ENCODE results near the gene NUDT14. TPM values are rescaled to one million over a fixed set of nuclear protein-coding genes. Genes with fewer than 3 reads are reported as not detected.

Gene NUDT14
- total RNA-seq, 1 donor = 8.9 TPM

DNA sequence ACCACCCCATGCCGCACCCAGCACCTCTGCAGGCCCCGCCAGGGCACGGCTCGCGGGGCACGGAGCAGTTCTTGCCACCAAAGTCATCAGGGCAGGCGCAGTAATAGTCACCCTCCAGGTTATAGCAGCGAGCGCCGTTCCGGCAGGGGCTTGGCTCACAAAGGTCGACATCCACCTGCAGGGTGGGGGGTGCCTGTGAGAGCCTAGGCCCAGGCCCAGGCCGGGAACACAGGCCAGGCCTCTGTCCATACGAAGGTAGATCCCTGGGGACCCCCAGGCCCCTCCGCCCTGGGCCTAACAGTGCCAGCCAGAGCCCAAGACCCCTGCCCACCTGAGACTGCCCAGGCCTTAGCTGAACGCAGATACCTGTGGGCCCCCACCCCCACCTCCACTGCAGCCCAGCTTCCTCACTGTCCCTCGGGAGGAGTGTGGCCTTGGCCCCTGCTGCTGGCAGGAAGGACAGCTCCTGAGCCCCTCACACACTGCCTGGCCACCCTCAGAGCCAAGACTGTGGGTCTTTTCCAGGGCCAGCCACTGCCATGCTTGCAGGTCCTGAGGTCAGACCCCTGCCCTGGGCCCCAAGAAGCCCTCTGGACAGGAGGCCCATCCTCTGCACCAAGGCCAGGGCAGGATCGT is 31.8 kb downstream of the NUDT14 start:
- no peak for DNase-seq (ENCODE audit: low read depth in 2 of 3, low spot score in 2 of 3)

DNA sequence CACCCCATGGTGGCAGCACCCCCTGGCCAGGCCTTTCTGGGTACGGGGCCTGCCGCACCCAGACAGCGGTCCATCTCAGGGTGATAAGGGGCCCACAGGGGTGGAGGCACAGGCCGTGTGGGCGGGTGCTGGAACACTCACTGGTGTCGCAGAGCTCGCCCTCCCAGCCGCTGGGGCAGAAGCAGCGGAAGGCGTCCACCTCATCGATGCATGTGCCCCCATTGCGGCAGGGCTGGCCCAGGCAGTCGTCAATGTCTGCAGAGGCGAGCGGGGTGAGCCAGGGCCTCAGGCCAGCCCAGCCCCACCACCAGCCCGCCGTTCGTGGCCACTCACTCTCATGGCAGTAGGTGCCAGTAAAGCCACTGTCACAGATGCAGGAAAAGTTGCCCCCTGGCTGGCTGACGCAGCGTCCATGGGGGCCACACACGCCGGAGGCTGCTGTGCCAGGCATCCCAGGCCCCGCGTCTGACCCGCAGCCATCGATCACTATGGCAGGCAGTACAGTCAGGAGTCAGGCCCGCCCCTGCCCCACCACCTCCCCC is 32.4 kb downstream of the NUDT14 start:
- DNase-seq (ENCODE audit: low read depth in 2 of 3, low spot score in 2 of 3) = no peak

DNA sequence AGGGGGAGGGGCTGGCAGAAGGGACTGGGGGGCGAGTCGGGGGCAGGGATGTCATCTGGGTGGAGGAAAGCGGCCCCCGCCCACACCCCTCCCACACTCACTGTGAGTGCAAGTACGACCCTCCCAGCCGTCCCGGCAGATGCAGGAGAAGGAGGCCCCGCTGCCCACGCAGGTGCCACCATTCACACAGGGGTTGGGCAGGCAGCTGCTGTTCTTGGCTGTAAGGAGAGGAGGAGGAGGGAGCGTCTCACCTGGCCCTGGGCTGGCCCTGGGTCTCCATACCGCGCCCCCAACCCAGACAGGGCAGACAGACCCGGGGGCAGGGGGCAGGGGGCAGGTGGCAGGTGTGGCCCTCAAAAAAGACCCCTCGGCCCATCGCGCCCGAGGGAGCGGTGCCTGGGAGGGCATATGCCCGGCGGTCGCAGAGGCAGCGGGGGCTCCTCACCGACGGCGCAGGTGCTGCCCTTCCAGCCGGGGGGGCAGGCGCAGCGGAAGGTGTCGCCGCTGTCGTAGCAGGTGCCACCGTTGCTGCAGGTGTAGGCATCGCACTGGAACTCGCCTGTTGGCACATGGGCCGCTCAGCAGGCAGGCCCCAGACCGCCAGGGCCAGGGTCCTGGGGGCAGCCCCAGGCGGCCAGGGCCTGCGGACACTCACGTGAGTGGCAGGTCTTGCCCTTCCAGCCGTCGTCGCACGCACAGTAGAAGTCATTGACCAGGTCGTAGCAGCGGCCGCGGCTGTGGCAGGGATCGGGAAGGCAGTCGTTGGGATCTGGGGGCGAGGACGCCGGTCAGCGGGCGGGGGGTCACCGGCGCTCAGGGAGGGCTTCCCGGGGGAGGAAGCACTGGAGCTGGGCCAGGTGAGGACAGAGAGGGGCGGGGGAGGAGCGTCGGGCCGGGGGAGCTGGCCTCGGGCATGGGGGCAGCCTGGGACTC is 33.2 kb downstream of the NUDT14 start:
- no peak for DNase-seq (ENCODE audit: low read depth in 2 of 3, low spot score in 2 of 3)

DNA sequence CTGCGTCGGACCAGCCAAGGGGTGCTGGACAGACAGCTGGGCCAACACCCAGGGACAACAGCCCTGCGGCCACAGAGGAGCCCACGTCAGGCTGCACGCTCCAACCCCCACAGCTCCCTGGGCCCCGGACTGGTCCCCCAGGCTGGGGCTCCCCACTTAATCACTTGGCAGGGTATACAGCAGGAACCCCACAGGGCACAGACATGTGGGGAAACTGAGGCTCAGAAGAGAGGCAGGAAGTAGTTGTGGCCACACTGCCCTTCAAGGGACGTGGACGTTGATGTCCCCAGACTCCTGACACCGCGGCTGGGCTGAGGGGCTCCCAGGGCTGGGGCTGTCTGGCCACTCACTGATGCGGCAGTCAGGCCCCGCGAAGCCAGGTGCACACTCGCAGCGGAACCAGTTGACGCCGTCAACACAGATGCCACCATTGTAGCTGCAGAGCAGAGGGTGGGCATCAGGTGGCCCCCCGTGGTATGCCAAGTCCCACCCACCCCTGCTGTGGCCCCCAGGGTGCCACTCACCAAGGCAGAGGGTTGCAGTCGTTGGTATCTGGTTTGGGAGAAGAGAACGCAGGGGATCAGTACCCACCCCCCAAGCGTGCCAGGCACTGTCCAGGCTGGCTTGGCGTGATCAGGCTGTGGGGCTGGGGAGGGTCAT is 34.0 kb downstream of the NUDT14 start:
- DNase-seq (ENCODE audit: low read depth in 2 of 3, low spot score in 2 of 3) = no peak

DNA sequence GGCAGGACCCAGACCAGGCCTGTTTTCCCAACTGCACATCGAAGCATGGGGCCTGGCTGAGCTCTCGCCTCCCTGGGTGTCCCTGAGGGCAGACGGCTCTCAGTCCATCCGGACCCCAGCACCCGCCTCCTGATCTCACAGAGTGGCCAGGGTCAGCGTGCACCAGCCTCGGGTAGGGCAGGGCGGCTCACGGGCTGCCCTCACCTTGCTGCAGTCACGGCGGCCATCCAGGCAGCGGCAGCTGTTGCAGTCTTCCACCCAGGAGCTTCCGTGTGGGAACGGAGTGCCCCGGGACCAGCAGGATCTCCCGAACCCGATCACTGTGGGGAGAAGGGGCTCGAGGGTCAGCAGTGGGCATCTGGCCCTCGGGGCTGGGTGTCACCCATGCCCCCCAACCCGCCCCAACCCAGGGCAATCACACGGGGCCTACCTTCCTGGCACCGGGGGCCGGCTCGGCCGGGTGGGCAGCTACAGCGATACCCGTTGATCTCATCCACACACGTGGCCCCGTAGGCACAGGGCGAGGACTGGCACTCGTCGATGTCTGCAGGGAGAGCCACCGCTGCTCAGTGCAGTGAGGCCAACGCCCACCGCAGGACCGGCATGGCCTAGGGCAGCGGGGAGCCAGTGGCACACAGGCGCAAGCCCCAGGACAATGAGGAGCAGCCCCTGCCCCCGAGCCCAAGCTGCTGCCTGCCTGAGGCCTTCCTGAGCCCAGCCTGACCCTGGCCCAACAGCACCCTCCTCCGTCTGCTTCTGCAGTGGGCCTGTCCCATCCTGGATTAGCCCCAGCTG is 34.7 kb downstream of the NUDT14 start:
- DNase-seq (ENCODE audit: low read depth in 2 of 3, low spot score in 2 of 3) = no peak

DNA sequence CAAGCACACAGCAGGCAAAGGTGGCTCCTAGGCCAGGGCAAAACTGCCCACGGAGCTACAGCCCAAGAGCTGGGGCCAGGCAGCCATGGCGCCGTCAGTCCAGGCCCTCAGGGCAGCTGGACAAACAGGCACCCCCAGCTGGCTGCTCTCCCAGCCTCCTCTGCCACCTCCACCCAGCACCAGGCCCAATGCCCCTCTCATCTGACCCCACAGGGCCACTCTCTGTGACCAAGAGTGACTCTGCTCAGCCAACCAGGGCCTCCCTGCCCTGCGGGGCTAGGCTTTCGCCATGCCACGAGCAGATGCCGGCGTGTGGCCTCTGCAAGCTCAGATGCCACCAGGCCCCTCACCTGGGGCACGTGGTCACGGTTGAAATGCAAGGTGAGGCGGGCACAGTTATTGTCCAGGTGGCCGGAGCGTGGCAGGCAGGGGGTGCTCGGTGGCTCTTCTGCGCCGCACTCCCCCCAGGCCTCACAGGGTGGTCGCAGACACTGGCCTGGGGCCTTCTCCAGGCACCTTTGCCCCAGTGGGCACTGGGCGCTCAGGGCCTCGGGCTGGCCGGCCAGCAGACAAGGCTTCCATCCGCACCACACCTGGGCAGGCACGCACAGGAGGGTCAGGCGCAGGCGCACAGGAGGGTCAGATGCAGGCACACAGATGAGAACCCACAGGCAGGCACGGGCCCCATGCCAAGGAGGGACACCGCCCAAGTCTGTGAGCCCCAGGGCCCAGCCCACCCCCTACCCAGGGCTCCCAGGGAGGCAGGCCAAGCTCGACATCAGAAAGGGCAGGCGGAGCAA is 35.5 kb downstream of the NUDT14 start:
- DNase-seq (ENCODE audit: low read depth in 2 of 3, low spot score in 2 of 3) = no peak

DNA sequence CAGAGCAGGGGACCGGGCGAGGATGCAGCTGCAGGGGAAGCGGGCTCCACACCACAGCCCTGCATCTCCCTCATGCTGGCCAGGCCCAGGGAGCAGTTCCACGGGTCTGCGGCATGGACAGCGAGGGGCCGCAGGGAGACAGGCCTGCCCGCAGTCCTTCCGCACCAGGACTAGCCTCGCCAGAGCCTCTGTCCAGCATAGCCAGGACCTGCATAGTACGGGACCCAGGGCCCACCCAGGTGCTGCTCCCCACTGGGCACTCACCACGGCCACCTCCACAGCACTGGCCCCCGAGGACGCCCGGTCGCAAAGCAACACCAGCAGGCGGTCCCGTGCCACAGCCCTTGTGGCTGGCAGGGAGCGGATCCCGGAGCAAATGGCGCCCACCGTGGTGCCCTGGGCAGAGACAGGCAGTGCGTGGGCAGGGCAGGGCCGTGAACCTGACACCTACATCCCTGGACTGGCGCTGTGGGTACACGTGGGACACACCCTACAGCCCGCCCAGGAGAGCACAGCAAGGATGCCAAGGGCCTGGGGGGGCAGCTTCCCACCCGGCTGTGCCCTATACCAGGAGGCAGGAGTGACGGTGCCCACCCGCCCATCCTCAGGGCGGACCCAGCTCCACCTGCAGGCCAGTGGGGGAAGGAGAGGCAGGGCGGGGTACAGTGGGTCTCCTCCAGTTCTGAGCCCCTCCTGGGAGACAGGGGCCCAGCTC is 36.3 kb downstream of the NUDT14 start:
- DNase-seq (ENCODE audit: low read depth in 2 of 3, low spot score in 2 of 3) = no peak

DNA sequence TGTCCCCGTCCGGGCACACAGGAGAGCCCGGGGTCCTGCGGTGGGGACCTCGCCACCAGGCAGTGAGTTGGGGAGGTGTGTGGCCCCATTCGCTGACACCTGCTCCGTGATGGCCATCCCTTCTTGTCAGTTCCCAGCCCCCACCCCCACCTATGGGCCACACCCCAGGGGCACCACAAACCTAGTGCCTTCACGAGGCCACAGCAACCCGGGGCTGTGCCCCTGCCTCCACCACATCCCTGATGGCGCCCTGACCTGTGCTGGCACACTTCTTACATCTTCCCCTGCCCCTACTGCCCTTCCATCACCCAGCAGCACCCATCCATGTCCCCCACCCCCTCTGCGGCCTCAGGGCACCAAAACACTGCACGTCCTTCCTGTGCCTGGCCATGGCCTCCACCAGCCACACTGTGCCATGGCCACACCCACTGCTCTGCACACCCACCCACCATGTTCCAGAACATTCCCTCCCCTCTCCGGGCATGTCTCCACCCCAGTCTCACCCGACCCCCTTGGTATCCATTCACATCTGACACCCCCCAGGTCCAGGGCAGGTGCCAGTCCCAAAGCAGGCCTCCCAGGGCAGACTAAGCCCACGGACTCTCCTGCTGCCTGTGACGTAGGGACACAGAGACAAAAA is 37.0 kb downstream of the NUDT14 start:
- no peak for DNase-seq (ENCODE audit: low read depth in 2 of 3, low spot score in 2 of 3)

DNA sequence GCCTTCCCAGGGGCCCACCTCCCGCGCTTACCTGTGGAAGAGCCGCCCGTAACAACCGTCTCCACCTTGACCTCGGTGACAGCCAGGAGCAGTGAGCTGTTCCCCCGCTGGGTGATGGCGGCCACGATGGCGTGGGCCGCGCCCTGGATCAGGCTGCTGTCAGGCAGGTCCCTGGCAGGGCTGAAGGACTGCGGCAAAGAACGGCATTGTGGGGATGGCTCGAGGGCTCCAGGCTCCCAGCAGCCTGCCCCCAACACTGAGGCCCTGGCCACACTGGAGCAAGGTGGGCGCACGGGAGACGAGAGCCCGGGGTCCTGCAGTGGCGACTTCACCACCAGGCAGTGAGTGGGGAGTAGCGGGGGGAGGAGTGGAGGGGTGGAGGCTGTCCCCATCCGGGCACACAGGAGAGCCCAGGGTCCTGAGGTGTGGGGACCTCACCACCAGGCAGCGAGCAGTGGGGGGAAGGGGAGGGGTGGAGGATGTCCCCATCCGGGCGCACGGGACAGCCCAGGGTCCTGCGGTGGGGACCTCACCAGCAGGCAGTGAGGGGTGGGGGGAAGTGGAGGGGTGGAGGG is 37.6 kb downstream of the NUDT14 start:
- DNase-seq (ENCODE audit: low read depth in 2 of 3, low spot score in 2 of 3) = no peak

DNA sequence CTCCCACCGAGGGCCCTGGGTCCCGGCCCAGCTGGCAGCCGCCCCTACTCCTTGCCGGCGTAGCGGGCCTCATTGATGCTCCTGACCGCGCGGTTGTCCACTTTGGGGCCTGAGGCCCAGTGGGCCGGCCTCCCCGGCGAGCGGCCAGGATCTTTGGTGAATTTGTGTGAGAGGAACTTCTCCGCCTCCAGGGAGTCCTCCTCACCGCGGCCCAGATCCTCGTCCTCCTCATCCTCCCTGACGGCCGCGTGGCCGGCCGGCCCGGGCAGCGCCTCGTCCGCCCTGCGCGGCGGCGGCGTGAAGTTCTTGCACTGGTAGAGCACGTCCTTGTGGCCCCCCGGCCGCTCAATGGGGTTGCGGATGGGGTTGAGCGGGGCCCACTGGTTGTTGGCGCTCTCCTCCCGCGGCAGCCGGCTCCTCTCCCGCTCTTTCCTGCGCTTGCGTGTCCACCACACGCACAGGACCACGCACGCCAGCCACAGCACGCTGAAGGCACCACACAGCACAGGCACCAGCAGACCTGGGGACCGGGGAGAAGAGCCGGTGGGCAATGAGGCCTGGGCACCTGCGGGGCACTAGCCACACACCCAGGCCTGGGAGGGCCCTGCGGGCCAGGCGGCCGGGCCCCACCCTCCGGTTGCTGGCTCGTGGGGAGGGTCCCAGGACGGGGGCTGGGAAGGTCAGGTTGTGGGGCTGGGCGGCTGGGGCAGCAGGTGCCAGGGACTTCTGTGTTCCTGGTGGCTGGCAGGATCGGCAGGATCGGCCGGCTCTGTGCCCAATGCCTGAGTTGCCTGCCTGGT is 38.3 kb downstream of the NUDT14 start:
- no peak for DNase-seq (ENCODE audit: low read depth in 2 of 3, low spot score in 2 of 3)

DNA sequence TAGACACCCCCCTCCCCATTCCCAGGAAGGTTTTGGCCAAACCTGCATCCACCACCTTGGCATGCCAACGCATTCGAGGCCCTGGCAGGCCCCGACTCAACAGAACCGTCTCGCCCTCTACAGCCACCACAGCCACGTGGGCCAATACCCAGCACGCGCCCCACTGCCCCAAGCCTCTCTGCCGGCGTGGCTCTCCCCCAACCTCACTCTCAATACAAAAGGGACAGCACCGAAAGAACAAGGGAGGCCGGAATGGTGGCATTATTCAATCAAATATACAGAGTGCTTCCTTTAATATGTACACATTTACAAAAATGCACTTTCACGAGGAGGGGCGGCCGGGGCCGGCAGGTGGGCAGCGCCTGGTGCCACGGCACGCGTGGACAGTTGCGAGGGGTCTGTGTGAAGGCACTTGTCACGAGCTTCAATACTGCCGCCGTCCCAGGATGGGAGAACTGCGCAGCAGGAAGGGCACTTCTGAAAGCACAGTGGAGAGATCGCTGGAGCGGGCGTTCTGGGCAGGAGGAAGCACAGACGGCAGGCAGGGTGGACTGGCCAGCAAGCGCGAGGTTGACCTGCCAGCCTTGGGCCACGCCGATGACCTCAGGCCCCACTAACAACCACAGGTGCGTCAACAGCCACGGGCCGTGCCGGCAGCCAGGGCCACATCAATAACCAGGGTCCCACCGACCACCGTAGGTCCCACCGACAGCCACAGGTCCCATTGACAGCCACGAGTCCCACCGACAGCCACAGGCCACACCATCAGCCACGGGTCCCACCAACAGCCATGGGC is 39.4 kb downstream of the NUDT14 start:
- DNase-seq (ENCODE audit: low read depth in 2 of 3, low spot score in 2 of 3) = no peak

DNA sequence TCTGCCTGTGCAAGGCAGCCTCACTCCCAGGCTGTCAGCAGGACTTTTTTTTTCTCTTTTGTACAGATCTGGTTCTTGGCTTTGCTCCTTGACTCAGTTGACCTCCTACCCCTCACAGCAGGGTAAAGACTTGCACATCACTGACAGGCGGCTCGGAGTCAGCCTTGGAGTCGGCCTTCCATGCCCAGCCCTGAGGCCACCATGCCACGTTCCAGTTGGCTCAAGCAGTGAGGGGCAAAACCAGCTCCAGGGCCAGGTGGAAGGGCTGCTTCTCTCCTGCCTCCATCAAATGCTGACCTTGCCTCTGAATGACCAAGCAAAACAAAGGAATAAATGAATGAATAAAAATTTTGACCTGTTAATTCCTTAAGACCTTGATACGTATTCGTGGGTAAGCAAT is 40.1 kb downstream of the NUDT14 start:
- no peak for DNase-seq (ENCODE audit: low read depth in 2 of 3, low spot score in 2 of 3)

DNA sequence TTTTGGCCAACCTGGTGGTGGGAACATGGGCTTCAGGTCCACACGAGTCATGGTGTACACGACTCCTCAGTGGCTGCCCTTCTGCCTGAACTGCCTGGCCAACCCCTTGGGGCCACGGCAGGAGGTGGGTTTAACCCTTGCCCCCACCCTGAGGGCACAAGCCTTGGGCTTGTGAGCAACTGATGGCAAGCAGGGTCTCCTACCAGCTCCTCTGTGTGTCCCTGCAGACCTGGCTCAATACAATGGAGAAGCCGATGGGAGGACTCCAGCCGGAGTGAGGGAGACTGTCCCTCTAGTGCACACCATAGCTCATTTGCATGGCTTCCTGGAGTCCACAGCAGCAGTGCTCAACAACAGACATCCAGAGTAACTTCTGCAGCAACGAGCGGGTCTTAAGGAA is 40.5 kb downstream of the NUDT14 start:
- DNase-seq (ENCODE audit: low read depth in 2 of 3, low spot score in 2 of 3) = no peak

DNA sequence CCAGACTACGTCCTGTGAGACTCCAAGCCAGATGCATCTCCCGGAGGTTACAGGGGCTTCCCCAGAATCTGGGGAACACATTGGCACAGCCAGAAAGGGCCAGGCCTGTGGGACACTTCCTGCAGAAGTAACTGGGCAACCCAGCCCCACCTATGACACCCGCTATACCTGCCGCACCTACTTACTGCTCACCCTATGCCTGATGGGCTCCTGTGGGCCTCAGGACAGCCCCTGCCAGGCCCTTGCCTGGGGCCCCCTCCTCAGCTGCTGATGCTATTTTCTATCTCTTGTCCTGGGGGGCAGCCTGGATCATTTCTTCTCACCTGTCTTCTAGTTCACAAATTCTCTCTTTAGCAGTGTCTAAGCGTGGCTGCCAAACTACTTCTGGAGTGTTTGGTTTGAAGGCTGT is 41.3 kb downstream of the NUDT14 start:
- no peak for DNase-seq (ENCODE audit: low read depth in 2 of 3, low spot score in 2 of 3)

DNA sequence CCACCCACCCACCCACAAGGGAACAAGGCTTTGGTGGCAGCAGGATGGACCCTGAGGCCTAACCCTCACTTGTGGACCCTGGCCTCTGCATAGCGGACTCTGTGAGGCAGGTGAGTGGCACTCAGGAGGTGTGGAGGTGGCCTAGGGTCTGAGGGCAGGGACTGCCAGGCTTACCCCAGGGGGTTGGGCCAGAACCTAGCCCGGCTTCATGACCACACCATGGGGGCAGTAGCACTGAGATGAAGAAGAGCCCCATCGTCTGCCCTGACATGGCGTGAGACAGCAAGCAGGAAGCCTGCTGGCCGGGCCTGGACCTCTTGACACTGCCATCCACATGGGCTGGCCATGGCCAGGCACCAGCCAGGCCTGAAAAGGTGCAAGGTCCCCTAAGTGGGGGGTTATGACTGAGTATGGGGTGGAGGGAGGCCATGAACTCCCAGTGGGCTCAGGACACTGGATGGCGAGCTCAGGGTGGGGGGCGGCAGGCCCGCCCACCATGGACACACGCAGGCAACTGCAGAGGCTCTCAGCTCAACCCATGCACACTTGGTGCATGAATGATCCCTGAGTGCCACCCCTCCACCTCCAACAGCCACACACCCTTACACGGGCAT is 41.8 kb downstream of the NUDT14 start:
- DNase-seq (ENCODE audit: low read depth in 2 of 3, low spot score in 2 of 3) = no peak

DNA sequence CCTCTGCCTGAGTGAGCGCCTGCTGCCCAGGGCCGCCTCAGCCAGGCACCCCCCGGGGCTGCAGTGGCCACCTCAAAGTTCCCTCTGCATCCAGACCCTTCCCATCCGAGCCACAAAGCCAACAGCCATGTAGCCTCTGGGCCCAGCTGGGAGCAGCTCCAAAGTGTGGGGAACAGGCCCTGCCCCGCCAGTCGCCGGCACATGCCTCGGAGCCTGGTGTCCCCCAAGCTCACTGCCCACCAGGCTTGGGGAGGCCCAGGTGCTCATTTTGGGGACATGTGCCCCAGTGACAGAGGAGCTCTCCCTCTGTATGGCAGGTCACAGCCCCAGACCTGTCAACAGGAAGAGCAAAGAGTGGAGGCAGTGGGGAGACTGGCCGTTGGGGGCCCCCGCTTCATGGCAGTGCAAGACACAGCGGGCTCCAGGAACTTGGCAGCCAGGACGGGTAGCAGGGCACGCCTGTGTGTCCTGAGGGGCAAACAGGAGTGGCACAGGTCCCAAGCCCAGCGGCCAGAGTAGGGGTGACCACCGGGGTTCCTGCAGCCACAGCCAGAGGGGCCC is 42.5 kb downstream of the NUDT14 start:
- DNase-seq (ENCODE audit: low read depth in 2 of 3, low spot score in 2 of 3) = no peak

Data from hematopoietic multipotent progenitor cell (in vitro differentiated cells).